ENCODE data around the gene PDCD2L. TPM values are rescaled to one million over a fixed set of nuclear protein-coding genes. Genes with fewer than 3 reads are reported as not detected.

PDCD2L gene
- total and polyA plus RNA-seq, 9 of the 15 experiments (the other 6 are each of a cell fraction or from before 2014, with no cell fraction given): 12.1 to 68.5 (median 56.3) TPM

- peaks cover 65% of the 10 kb centered on the region for H3K36me3 ChIP-seq (ENCODE audit: control insufficient read depth, insufficient read depth, low read length)
- POLR2A ChIA-PET: interaction anchor here (0.6 to 2.0 kb wide), 6 partner anchors 12 to 38 kb away, joined by 3 to 10 read pairs (median 3); no protein-coding TSS in a partner anchor
- TF ChIP-seq CTCFL (IDR thresholded peaks at IDR 0.05; ENCODE audit: borderline replicate concordance, insufficient read depth, low read depth, low read length, poor library complexity, severe bottlenecking): no peak
- TF ChIP-seq E2F6 (IDR thresholded peaks at IDR 0.05; ENCODE audit: borderline replicate concordance in 1 of 2, extremely low read depth in 1 of 2, insufficient read depth in 1 of 2, insufficient read length in 1 of 2, low read depth in 1 of 2, low read length in 1 of 2, poor library complexity in 1 of 2, severe bottlenecking in 1 of 2): no peak
- TF ChIP-seq NRF1 (conservative IDR thresholded peaks at IDR 0.05 in 1 of 2, IDR thresholded peaks at IDR 0.05 in 1 of 2): no peak
- TF ChIP-seq FOXA3 (CRISPR knock-in tag; conservative IDR thresholded peaks at IDR 0.05 in 1 of 2, IDR thresholded peaks at IDR 0.05 in 1 of 2): no peak
- TF ChIP-seq CCNT2 (IDR thresholded peaks at IDR 0.05; ENCODE audit: borderline replicate concordance, extremely low read depth, insufficient read length, low read depth, low read length): peak; percentile 9
- TF ChIP-seq SUPT5H (IDR thresholded peaks at IDR 0.05): no peak
- peak; percentile 62 for TF ChIP-seq RBBP5 (IDR thresholded peaks at IDR 0.05; ENCODE audit: borderline replicate concordance, insufficient read depth, low read length, poor library complexity, severe bottlenecking)
- no peak for TF ChIP-seq ZNF57 (CRISPR knock-in tag; IDR thresholded peaks at IDR 0.05)
- no peak for TF ChIP-seq PKNOX1 (IDR thresholded peaks at IDR 0.05)
- TF ChIP-seq KAT8 (IDR thresholded peaks at IDR 0.05; ENCODE audit: low read depth): no peak
- no peak for TF ChIP-seq ATF2 (CRISPR knock-in tag; IDR thresholded peaks at IDR 0.05)
- no peak for TF ChIP-seq CTBP1 (IDR thresholded peaks at IDR 0.05; ENCODE audit: borderline replicate concordance)
- peak; percentile 82 for TF ChIP-seq ZFX (CRISPR knock-in tag; IDR thresholded peaks at IDR 0.05)
- TF ChIP-seq BRD4 (IDR thresholded peaks at IDR 0.05): peak; percentile 78
- no peak for TF ChIP-seq HDAC3 (IDR thresholded peaks at IDR 0.05; ENCODE audit: borderline replicate concordance, partially characterized antibody)
Observed at GRCh38 chr19:34428549-34429285, 24.5 kb downstream of the PDCD2L start.

More at GRCh38 chr19:34428549-34429285, 24.5 kb downstream of the PDCD2L start:
- Histone ChIP-seq H3K9me3 (replicated peaks; ENCODE audit: control insufficient read depth, insufficient read depth, low read depth, low read length) (no peaks in the 10 kb centered on the region), H4K20me1 (replicated peaks; ENCODE audit: control insufficient read depth, insufficient read depth, low read length) (peaks cover 33% of the 10 kb centered on the region), H3K79me2 (ENCODE audit: control insufficient read depth, insufficient read depth, low read length) (peaks cover 61% of the 10 kb centered on the region), H3K9me1 (ENCODE audit: control insufficient read depth, insufficient read depth, low read length) (no peaks in the 10 kb centered on the region), H3K27me3 (ENCODE audit: control insufficient read depth in 2 of 2, insufficient read depth in 2 of 2, low read length in 2 of 2) (no peaks in the 10 kb centered on the region), H2AFZ (ENCODE audit: low read depth, low read length) (peak overlapping the region; percentile 50), H3K4me3 (peak overlapping the region; percentile 97), H3K4me2 (ENCODE audit: insufficient read depth, low read length) (peak overlapping the region; percentile 93), H3K27ac (ENCODE audit: extremely low read depth, low read depth, low read length) (peak overlapping the region; percentile 93), H3K9ac (ENCODE audit: insufficient read depth in 1 of 2, low read depth in 2 of 2, low read length in 2 of 2) (peak overlapping the region; percentile 85 to 90), H3K4me1 (replicated peaks in 1 of 2; ENCODE audit: control insufficient read depth in 2 of 2, insufficient read depth in 2 of 2, low read length in 2 of 2) (peaks cover 3 to 16% of the 10 kb centered on the region in 2 experiments; a peak in 4 of 5 replicates)
- intact Hi-C loops (cut with micrococcal nuclease): no loop called here
- FAIRE-seq: peak; percentile 35
- ATAC-seq: peak; percentile 76
- peak; percentile 64 to 89 (median 78) for DNase-seq (ENCODE audit: extremely low read depth in 1 of 4, low spot score in 3 of 4)
- under 1% methylated on average over 61 of the region's 68 CpGs for WGBS (ENCODE audit: insufficient coverage, low coverage, missing lambda C conversion rate)
- in situ Hi-C loops (cut with MboI): no loop called here
- CTCF ChIA-PET (ENCODE audit: low intra/inter-chr PET ratio): no interaction called here
- BruUV-seq (replicated peaks): no TSS peak

All from K562 (cell line).